ENCODE data around the gene EIF5A. TPM values are rescaled to one million over a fixed set of nuclear protein-coding genes. Genes with fewer than 3 reads are reported as not detected.

The EIF5A gene
- total and polyA plus RNA-seq, 2 of the 8 experiments (the other 6 are each of a cell fraction or from before 2014, with no cell fraction given) = 717 to 1,172 TPM

GRCh38 chr17:7352503-7352889 lies 45.1 kb downstream of the EIF5A start (continued):
- TF ChIP-seq, protein P1, sequence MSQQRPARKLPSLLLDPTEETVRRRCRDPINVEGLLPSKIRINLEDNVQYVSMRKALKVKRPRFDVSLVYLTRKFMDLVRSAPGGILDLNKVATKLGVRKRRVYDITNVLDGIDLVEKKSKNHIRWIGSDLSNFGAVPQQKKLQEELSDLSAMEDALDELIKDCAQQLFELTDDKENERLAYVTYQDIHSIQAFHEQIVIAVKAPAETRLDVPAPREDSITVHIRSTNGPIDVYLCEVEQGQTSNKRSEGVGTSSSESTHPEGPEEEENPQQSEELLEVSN (IDR thresholded peaks at IDR 0.05) = no peak
- TF ChIP-seq CBX5 (IDR thresholded peaks at IDR 0.05; ENCODE audit: low read depth, low read length) = no peak
- TF ChIP-seq CEBPB (IDR thresholded peaks at IDR 0.05; ENCODE audit: low read depth, low read length) = no peak
- no peak for TF ChIP-seq SUZ12 (IDR thresholded peaks at IDR 0.05; ENCODE audit: low read length)
- TF ChIP-seq ATF3 (IDR thresholded peaks at IDR 0.05; ENCODE audit: insufficient read depth, low read depth, low read length) = no peak

Measured in H1 (cell line).